Measurements from ENCODE around the gene PLCD3.

- TF ChIP-seq CTCF (IDR thresholded peaks at IDR 0.05) (no peak), POLR2A (IDR thresholded peaks at IDR 0.05) (no peak)
Observed at GRCh38 chr17:45155483-45155882, 23.2 kb upstream of the PLCD3 start.

All from right lobe of liver (tissue), 4 donors.